ENCODE measurements around the gene TM9SF4.
"Not testable (repeated sequence)": the region's sequence is repeated elsewhere in the genome, so short reads cannot be mapped to it uniquely, and the experiment has no call there.

Gene TM9SF4

DNA sequence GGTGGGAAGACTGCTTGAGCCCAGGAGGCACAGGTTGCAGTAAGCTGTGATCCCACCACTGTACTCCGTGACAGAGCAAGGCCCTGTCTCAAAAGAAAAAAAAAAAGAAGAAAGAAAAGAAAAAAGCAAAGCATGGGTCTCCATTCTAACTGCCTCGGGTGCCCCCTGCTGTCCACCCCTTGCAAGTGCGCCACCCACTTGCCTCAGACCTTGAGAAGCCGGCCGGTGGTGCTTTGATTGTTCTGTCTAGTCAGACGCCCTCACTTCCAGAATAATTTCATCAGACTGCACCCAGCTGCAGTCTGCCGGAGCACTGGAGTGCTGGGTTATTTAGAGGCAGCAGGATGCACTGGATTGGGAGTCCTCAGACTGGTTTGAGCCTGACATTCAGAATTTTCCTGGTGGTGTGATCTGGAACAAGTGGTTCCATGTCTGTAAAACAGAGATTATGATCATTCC, 17.6 kb upstream of the TM9SF4 start:
- DNase-seq (ENCODE audit: low spot score) (peak; percentile 46), FAIRE-seq (no peak)

- no peak for FAIRE-seq
- DNase-seq (ENCODE audit: low spot score) = no peak
Measured at GRCh38 chr20:32098786-32099185, 10.7 kb upstream of the TM9SF4 start.

- FAIRE-seq = no peak
- DNase-seq (ENCODE audit: low spot score) = no peak
Measured at GRCh38 chr20:32108814-32109391, 611 bp upstream of the TM9SF4 start.

GRCh38 chr20:32110173-32110704, 725 bp downstream of the TM9SF4 start:
- FAIRE-seq (no peak), DNase-seq (ENCODE audit: low spot score) (no peak)

DNA sequence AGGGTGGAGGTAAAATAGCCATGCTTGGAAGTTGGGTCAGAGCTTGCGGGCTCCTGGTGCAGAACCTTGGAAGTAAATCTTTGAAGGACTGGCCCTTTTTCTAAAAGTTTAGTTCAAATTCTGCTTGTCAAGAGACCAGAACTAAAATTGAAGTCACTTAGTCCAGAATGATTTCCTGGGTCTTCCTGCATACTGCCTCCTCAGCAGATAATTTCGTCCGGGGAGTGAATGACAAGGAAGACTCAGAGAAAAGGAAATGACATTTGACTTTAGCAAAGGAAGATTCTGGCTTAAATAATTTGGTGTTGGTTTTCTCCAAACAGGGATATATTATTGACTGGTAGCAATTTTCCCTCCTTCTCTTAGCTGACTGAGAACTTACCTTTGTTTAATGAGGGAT, 1.2 kb downstream of the TM9SF4 start:
- DNase-seq (ENCODE audit: low spot score) (no peak), FAIRE-seq (no peak)

GRCh38 chr20:32111156-32111686, 1.7 kb downstream of the TM9SF4 start:
- DNase-seq (ENCODE audit: low spot score) (no peak), FAIRE-seq (no peak)

GRCh38 chr20:32111753-32112152, 2.2 kb downstream of the TM9SF4 start:
- DNase-seq (ENCODE audit: low spot score) = no peak
- FAIRE-seq = no peak

- FAIRE-seq (no peak), DNase-seq (ENCODE audit: low spot score) (no peak)
Measured at GRCh38 chr20:32112841-32113240, 3.3 kb downstream of the TM9SF4 start.

DNA sequence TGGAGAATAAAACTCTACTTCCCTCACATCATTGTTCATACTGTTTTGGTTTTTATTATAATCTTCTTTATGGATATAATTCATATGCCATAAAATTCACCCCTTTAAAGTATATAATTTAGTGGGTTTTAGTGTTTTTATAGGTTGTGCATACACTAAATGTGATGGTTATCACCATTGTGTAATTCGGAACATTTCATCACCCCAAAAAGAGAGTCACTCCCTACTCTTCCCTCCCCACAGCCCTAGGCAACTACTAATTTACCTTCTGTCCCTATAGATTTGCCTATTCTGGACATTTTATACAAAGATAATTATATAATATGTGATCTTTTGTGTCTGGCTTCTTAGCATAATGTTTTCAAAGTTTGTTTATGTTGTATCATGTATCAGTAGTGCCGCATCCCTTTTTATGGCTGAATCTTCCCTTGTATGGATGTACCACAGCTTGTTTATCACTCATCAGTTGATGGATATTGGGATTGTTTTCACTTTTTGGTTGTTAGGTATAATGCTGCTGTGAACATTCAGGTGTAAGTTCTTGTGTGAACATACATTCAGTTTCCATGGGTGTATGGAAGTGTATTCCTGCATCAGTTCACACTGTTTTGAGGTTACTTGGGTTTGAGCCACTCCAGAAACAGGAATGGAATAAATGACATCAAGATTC, 4.2 kb downstream of the TM9SF4 start:
- FAIRE-seq (no peak), DNase-seq (ENCODE audit: low spot score) (no peak)

GRCh38 chr20:32114305-32114960, 4.9 kb downstream of the TM9SF4 start:
- DNase-seq (ENCODE audit: low spot score) (no peak), FAIRE-seq (no peak)

- DNase-seq (ENCODE audit: low spot score) = no peak
- no peak for FAIRE-seq
Measured at GRCh38 chr20:32115211-32115767, 5.8 kb downstream of the TM9SF4 start.

DNA sequence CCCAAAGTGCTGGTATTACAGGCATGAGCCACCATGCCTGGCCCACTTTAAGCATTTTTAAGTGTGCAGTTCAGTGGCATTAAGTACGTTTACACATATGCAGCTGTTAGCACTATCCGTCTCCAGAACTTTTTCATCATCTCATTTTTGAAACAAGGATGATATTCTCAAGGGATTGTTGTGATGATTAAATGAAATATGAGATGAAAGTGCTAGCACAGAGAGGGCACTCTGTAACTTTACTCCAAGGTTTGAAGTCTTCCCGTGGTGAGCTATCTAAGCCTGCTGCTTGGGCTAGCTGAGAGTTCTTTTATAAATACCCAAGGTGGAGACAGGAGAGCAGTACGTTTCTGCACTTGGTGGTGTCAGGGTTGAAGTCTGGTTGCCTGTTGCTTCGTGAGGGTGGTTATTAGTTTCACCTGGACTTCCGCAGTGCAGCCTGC, 6.6 kb downstream of the TM9SF4 start:
- FAIRE-seq = no peak
- DNase-seq (ENCODE audit: low spot score) = no peak

DNA sequence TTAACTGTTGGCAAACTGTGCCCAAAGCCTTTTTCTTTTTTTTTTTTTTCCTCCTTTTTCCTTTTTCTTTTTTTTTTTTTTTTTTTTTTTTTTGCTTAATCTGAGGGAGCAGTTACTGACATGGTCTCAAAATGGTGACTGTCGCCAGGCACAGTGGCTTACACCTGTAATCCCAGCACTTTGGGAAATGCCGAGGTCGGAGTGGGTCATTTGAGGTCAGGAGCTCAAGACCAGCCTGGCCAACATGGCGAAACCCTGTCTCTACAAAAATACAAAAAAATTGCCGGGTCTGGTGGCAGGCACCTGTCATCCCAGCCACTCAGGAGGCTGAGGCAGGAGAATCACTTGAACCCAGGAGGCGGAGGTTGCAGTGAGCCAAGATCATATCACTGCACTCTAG, 7.3 kb downstream of the TM9SF4 start:
- FAIRE-seq = not testable (repeated sequence)

GRCh38 chr20:32118427-32118826, 8.9 kb downstream of the TM9SF4 start:
- DNase-seq (ENCODE audit: low spot score); FAIRE-seq: not testable (repeated sequence)

More for the DNA sequence above, 7.3 kb downstream of the TM9SF4 start:
- not testable (repeated sequence) for DNase-seq (ENCODE audit: low spot score)

DNA sequence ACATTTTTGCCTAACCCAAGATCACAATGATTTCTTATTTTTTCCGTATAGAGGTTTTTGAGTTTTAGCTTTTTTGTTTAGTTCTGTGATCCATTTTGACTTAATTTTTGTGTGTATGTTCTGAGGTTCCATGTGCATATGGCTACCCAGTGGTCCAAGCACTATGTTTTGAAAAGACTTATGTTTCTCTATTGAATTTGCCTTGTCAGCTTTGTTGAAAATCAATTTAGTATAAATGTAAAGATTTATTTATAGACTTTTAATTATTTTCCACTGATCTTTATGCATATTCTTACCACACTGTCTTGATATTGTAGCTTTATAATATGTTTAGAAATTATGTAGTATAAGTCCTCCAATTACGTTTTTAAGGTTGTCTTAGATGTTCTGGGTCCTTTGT, 10.2 kb downstream of the TM9SF4 start:
- no peak for FAIRE-seq

GRCh38 chr20:32121908-32122307, 12.4 kb downstream of the TM9SF4 start:
- not testable (repeated sequence) for DNase-seq (ENCODE audit: low spot score); FAIRE-seq

More for the DNA sequence above, 10.2 kb downstream of the TM9SF4 start:
- no peak for DNase-seq (ENCODE audit: low spot score)

DNA sequence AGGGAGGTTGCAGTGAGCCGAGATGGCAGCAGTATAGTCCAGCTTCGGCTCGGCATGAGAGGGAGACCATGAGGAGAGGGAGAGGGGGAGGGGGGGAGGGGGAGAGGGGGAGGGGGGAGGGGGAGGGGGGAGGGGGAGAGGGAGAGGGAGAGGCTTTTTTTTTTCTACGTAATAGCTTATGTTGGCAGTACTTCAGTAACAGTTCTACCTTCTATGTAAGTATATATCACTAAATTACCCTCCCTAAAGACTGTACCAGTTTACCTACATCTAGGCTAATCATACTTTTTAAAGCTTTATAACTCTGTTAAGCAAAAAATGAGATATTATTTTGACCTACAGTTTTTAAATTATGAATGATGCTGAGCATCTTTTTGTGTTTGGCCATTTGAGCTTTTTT, 13.6 kb downstream of the TM9SF4 start:
- DNase-seq (ENCODE audit: low spot score) = no peak
- FAIRE-seq = no peak

DNA sequence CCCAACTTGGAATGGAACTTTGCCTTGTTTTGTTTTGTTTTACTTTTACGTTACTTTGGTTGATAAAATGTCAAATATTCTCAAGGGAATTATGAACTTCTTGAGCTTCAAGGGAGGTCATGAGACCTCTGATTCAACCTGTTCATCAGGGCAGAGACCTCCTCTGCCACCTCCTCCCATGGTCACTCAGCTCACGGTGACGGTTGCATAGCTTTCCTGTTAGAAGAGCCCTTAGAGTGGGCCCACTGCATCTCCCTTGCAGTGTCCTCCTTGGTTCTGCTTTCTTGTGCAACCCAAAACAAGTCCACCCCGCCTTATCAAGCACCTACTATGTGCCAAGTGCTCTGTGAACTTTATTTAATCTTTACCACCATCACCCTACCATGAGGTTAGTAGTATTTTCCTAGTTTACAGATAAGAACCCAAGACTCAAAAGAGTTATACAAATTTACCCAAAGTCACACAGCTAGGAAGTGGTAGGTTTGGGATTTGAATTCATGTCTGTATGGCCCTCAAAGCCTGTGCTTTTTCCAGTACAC, 15.5 kb downstream of the TM9SF4 start:
- FAIRE-seq (no peak), DNase-seq (ENCODE audit: low spot score) (no peak)

DNA sequence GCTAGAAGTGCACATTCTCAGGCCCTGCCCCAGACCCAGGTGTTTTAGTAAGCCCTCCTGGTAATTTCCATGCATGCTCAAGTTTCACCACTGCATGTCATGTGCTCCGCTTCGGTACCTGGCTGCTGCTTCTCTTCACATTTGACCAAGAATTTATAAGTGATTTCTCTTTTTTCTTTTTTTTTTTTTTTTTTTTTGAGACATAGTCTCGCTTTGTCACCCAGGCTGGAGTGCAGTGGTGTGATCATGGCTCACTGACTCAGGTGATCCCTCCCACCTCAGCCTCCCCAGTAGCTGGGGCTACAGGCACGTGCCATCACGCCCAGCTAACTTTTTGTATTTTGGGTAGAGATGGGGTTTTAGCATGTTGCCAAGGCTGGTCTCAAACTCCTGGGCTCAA, 16.0 kb downstream of the TM9SF4 start:
- DNase-seq (ENCODE audit: low spot score) = no peak
- FAIRE-seq = no peak

- no peak for DNase-seq (ENCODE audit: low spot score)
- no peak for FAIRE-seq
Measured at GRCh38 chr20:32126919-32127318, 17.4 kb downstream of the TM9SF4 start.

DNA sequence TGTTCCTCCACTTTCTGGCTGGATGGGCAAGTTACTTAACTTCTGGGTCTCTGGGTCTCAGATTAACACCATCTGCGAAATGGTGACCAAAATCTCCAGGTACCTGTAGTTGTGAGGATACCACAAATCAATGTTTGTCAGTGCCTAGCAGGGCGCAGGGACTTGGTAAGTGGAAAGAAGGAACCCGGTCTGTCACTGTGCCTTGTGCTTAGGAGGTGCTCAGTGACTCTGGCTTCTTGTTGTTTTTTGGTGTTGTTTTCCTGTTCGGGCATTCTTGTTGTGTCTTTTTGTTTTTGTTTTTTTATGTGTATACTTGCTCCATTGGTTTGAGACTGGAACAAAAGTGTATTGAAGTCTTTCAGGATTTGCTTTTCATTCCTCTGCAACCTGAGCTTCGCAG, 17.8 kb downstream of the TM9SF4 start:
- no peak for DNase-seq (ENCODE audit: low spot score)
- FAIRE-seq = no peak
